Subcutaneous adipose tissue (tissue), 4 donors: ENCODE results near the gene SPATA20. TPM values are rescaled to one million over a fixed set of nuclear protein-coding genes. Genes with fewer than 3 reads are reported as not detected.

Experiments
- CTCF ChIP-seq: fragments of 450-650 bp; IDR thresholded peaks from one replicate; pipeline ENCODE4 v1.5.1; 2016; ENCODE audit warnings: low read depth, mild to moderate bottlenecking, control low read depth, antibody characterized with exemption, moderate library complexity
- total RNA-seq, 4 donors: library from RNA; depleted of rRNA; stranded (reverse); fragments of >200 nt; gene quantifications; one replicate each; pipeline ENCODE4 v1.1.0, GENCODE V29; 2016

The SPATA20 gene
- total RNA-seq, 4 donors from 2014 or later, result 24.5 to 64.0 (median 48.9) TPM

GRCh38 chr17:50583641-50584040, 36.7 kb downstream of the SPATA20 start:
- TF ChIP-seq CTCF, result no peak

- no peak for TF ChIP-seq CTCF
Measured at GRCh38 chr17:50584116-50584515, 37.1 kb downstream of the SPATA20 start.

- TF ChIP-seq CTCF, result no peak
Measured at GRCh38 chr17:50584749-50585148, 37.8 kb downstream of the SPATA20 start.

- TF ChIP-seq CTCF, result no peak
Measured at GRCh38 chr17:50585346-50585745, 38.4 kb downstream of the SPATA20 start.

GRCh38 chr17:50585891-50586290, 38.9 kb downstream of the SPATA20 start:
- no peak for TF ChIP-seq CTCF

GRCh38 chr17:50586421-50587247, 39.7 kb downstream of the SPATA20 start:
- TF ChIP-seq CTCF, result no peak

GRCh38 chr17:50587571-50587970, 40.6 kb downstream of the SPATA20 start:
- no peak for TF ChIP-seq CTCF
